Uterus (tissue), 4 donors: ENCODE results near the gene COL18A1. TPM values are rescaled to one million over a fixed set of nuclear protein-coding genes. Genes with fewer than 3 reads are reported as not detected.
A peak's percentile ranks its signal among the peaks of the same experiment; 100 is the strongest.
"Not testable (repeated sequence)": the region's sequence is repeated elsewhere in the genome, so short reads cannot be mapped to it uniquely, and the experiment has no call there.

Experiments
- DNase-seq, 2 donors: peaks; one replicate each; pipeline ENCODE4 v3.0.0-alpha.2; 2019 to 2020
- H3K27ac ChIP-seq, 2 donors: fragments of 200-600 bp; sonication (generic); 1 replicate in 1 of 2; 2 replicates in 1 of 2; pipeline ENCODE4 v1.5.1; 2016 to 2018
- H3K27me3 ChIP-seq, 2 donors: fragments of 200-600 bp; sonication (generic); one replicate each; pipeline ENCODE4 v1.5.1; 2018 to 2019; ENCODE audit warnings: control low read depth in 1 of 2
- H3K36me3 ChIP-seq, 2 donors: fragments of 200-600 bp; sonication (generic); one replicate each; pipeline ENCODE4 v1.5.1; 2019; ENCODE audit warnings: control low read depth in 1 of 2
- H3K4me1 ChIP-seq, 2 donors: fragments of 200-600 bp; sonication (generic); one replicate each; pipeline ENCODE4 v1.5.1; 2018 to 2019; ENCODE audit warnings: control low read depth in 1 of 2
- H3K4me3 ChIP-seq, 2 donors: fragments of 200-600 bp; sonication (generic); 1 replicate in 1 of 2; 2 replicates in 1 of 2; pipeline ENCODE4 v1.5.1; 2018 to 2019; ENCODE audit warnings: mild to moderate bottlenecking in 1 of 2
- H3K9me3 ChIP-seq, 2 donors: fragments of 200-600 bp; sonication (generic); one replicate each; pipeline ENCODE4 v1.5.1; 2019; ENCODE audit warnings: control low read depth in 1 of 2
- CTCF ChIP-seq, 4 experiments: fragments of 200-600 bp in 2 of 4; fragments of 450-650 bp in 2 of 4; sonication (generic) in 2 of 4; IDR thresholded peaks; one replicate each; pipeline ENCODE4 v1.5.1; 2016 to 2019; ENCODE audit warnings: antibody characterized with exemption in 4 of 4, mild to moderate bottlenecking in 2 of 4, moderate library complexity in 1 of 4
- POLR2A ChIP-seq, 2 donors: fragments of 450-650 bp; IDR thresholded peaks; one replicate each; pipeline ENCODE4 v1.6.1; 2016; ENCODE audit warnings: antibody characterized with exemption in 2 of 2, mild to moderate bottlenecking in 1 of 2, moderate library complexity in 1 of 2
- intact Hi-C: fragments of 100-400 bp; cut with DNase I; formaldehyde crosslinking; loops from one replicate; pipeline ENCODE4 v1.15.1; 2023; ENCODE audit warnings: low total_unique reads
- total RNA-seq, 4 donors: library from RNA; depleted of rRNA in 3 of 4; stranded (reverse); fragments of >200 nt in 3 of 4; gene quantifications; one replicate each; pipeline versions ENCODE4 v1.1.0 to v1.2.4, GENCODE V29; 2014 to 2023
- donor health status: DM: yes; HTN: yes; CAD: no.

Gene COL18A1
- total RNA-seq, 4 donors from 2014 or later = 73.0 to 223 (median 152) TPM

DNA sequence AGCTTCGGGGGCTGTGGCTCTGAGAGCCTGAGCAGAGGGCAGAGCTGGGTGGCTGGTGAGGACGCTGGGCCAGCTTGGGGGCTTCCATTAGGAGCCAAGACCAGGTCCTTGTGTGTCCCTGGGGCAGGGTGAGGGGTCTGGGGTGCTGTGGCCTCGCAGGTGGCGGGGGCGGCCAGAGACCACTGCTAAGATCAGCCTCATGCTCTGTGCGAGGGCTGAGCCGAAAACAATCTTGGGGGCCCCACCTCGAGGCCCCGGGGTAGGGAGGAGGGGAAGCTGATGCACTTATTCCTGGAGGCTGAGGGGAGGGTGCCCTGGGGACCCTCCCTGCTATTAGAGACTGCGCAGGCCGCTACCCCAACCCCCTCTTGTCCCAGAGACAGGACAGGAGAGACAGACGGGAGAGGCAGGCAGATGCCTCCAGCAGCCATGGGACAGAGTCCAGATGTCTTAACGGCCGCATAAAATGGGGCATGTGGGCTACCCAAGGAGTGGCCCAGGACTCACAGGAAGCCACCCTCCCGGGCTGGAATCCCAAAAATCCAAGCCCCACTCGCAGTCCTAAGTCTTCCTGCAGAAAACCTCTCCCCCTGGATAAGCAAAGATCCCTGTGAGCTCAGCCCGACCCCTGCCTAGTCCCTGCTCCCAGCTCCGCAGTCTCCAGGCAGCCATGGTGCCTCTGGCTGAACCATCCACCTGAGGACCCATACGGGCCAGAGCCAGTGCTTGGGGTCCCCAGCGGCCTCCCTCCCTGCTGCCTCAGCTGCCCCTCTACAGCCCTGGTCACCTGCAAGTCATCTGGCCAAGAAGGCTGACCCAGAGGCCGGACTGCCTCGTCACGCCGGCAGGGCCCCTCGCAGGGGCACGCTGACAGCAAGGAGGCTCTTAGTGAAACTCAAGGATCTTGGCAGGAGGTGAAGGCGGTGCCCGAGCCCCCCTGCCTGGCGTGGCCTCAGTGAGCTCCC is 43.6 kb upstream of the COL18A1 start:
- no peaks in the 10 kb centered on the region for H3K9me3 ChIP-seq
- H3K4me3 ChIP-seq = no peak overlapping the region
- no peaks in the 10 kb centered on the region for H3K27me3 ChIP-seq
- no peaks in the 10 kb centered on the region for H3K36me3 ChIP-seq
- no peak overlapping the region for H3K27ac ChIP-seq
- peaks cover 0 to 17% of the 10 kb centered on the region in 2 donors for H3K4me1 ChIP-seq
- intact Hi-C loops = no loop called here
- TF ChIP-seq POLR2A (IDR thresholded peaks at IDR 0.05) = no peak
- DNase-seq = no peak

GRCh38 chr21:45362077-45362747 is 42.8 kb upstream of the COL18A1 start:
- DNase-seq = no peak
- no peaks in the 10 kb centered on the region for H3K36me3 ChIP-seq
- no peaks in the 10 kb centered on the region for H3K27me3 ChIP-seq
- H3K9me3 ChIP-seq = no peaks in the 10 kb centered on the region
- peak overlapping the region in 1 of 2 donors; percentile 97 for H3K27ac ChIP-seq
- intact Hi-C loops = no loop called here
- TF ChIP-seq CTCF (IDR thresholded peaks at IDR 0.05) (no peak), POLR2A (IDR thresholded peaks at IDR 0.05) (no peak)
- H3K4me1 ChIP-seq = peaks cover 0 to 21% of the 10 kb centered on the region in 2 donors
- H3K4me3 ChIP-seq = no peak overlapping the region

GRCh38 chr21:45362748-45363145 is 42.2 kb upstream of the COL18A1 start:
- Histone ChIP-seq H3K27me3 (no peaks in the 10 kb centered on the region), H3K4me1 (peaks cover 0 to 26% of the 10 kb centered on the region in 2 donors), H3K36me3 (no peaks in the 10 kb centered on the region), H3K9me3 (no peaks in the 10 kb centered on the region), H3K27ac (peak overlapping the region; percentile 97), H3K4me3 (no peak overlapping the region)
- no peak for TF ChIP-seq POLR2A (IDR thresholded peaks at IDR 0.05)
- no peak for TF ChIP-seq CTCF (IDR thresholded peaks at IDR 0.05)
- intact Hi-C loops = no loop called here
- no peak for DNase-seq

DNA sequence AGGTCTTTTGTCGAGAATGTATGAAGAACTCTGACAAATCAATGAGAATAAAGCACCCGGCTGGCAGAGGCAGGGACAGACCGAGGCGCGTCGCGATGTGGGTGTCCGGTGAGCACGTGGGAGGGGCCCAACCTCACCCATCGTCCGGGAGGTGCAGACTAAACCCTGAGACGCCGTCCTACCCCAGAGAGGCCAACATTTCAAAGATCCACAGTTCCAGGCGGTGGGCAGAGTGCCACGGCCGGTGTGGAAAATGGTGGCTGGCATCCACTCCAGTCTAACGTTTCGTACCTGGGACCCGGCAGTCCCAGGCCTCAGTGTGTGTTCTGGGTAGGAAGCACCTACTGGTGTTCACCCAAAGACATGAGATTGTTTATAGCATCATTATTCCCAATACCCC is 41.7 kb upstream of the COL18A1 start:
- intact Hi-C loops, DNase-seq, H3K9me3 ChIP-seq, H3K27me3 ChIP-seq, H3K36me3 ChIP-seq, H3K4me3 ChIP-seq: not testable (repeated sequence)
- H3K4me1 ChIP-seq = peaks cover 0 to 25% of the 10 kb centered on the region in 2 donors
- peak overlapping the region; percentile 97 for H3K27ac ChIP-seq

DNA sequence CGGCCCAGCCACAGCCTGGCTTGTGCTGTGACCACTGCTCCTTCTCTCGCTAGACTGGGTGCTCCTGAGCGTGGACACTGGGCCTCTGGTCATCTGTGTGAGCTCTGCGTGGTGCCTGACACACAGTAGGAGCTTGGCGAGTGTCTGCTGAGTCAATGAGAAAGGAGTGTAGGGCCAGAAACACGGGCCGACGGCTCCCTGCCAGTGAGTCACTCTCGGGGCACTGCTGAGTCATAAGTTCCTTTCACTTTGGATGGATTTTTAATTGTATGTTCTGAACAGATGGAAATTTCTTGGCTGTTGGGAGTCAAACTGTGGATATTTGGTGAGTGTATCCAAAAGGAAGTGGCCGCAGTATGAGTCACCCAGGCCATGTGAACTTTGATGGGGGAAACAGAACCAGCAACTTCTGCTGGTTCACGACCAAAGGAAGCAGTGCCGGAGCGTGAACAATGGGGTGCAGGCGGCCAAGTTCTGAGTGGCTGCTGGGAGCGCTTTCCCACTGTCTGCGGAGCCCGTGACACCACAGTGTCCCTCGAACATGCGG is 41.0 kb upstream of the COL18A1 start:
- peak; percentile 91 to 93 for DNase-seq
- intact Hi-C loops = no loop called here
- no peaks in the 10 kb centered on the region for H3K9me3 ChIP-seq
- H3K4me1 ChIP-seq = peaks cover 0 to 25% of the 10 kb centered on the region in 2 donors
- TF ChIP-seq POLR2A (IDR thresholded peaks at IDR 0.05) (peak in 1 of 2 donors; percentile 29), CTCF (IDR thresholded peaks at IDR 0.05) (no peak)
- H3K36me3 ChIP-seq = no peaks in the 10 kb centered on the region
- H3K27me3 ChIP-seq = no peaks in the 10 kb centered on the region
- H3K4me3 ChIP-seq = no peak overlapping the region
- H3K27ac ChIP-seq = peak overlapping the region; percentile 97
